ENCODE measurements around the gene DOP1A. TPM values are rescaled to one million over a fixed set of nuclear protein-coding genes. Genes with fewer than 3 reads are reported as not detected.

Gene DOP1A
- total RNA-seq, 1 experiment from 2014 or later: 16.1 TPM

DNA sequence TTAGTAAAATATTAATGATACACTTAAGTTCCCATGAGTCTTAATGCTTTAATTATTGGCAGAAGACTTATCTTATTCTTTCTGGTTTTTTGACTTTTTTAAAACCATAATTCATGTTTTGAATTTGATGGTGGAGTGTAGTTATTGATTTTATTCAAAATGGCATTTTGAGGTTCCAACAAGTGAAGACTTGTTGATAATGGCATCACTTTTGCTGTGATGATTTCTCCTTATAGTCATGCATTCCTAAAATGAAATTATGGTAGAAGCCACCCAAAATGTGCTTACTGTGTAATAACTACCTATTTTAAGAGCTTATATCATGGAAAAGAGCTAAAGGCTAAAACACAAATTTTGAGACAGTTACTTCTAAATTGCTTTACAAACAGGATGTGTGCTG, 2.2 kb downstream of the DOP1A start:
- no peak overlapping the region for H3K27ac Mint-ChIP-seq (ENCODE audit: unreplicated experiment)

DNA sequence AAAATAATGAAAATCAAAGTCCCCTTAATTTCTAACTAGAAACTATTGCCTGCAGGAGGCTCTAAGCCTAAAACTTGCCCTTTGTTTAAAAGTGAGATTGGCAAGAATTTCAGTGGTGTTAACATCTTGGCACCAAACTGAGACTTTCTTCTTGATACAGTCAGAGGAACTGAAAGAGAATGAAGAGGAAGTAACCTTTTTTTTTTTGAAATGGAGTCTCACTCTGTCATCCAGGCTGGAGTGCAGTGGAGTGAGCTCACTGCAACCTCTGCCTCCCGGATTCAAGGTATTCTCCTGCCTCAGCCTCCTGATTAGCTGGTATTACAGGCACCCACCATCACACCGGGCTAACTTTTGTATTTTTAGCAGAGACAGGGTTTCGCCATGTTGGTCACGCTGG, 3.6 kb downstream of the DOP1A start:
- Histone ChIP-seq H3K9me3 (no peaks in the 10 kb centered on the region), H3K4me1 (peaks cover 5% of the 10 kb centered on the region; the same call in 1 of the 2 replicates), H3K4me3 (ENCODE audit: low read depth, low read length) (no peak overlapping the region), H3K27me3 (replicated peaks; ENCODE audit: control insufficient read depth, insufficient read depth, low read length) (no peaks in the 10 kb centered on the region), H3K36me3 (ENCODE audit: control insufficient read depth, insufficient read depth, low read length) (no peaks in the 10 kb centered on the region)
- intact Hi-C loops (cut with micrococcal nuclease; ENCODE audit: unreplicated experiment): no loop called here
- H3K36me3 Mint-ChIP-seq (ENCODE audit: insufficient read depth, unreplicated experiment): peaks cover 7% of the 10 kb centered on the region
- no TSS peak for BruUV-seq (replicated peaks)
- no peak overlapping the region for H3K27ac Mint-ChIP-seq (ENCODE audit: unreplicated experiment)
- H3K9me3 Mint-ChIP-seq (ENCODE audit: unreplicated experiment): no peaks in the 10 kb centered on the region
- ChIA-PET CTCF (no interaction called here), POLR2A (no interaction called here)
- DNase-seq: no peak
- H3K4me1 Mint-ChIP-seq (ENCODE audit: low read depth, unreplicated experiment): peaks cover 3% of the 10 kb centered on the region
- TF ChIP-seq, protein P1, sequence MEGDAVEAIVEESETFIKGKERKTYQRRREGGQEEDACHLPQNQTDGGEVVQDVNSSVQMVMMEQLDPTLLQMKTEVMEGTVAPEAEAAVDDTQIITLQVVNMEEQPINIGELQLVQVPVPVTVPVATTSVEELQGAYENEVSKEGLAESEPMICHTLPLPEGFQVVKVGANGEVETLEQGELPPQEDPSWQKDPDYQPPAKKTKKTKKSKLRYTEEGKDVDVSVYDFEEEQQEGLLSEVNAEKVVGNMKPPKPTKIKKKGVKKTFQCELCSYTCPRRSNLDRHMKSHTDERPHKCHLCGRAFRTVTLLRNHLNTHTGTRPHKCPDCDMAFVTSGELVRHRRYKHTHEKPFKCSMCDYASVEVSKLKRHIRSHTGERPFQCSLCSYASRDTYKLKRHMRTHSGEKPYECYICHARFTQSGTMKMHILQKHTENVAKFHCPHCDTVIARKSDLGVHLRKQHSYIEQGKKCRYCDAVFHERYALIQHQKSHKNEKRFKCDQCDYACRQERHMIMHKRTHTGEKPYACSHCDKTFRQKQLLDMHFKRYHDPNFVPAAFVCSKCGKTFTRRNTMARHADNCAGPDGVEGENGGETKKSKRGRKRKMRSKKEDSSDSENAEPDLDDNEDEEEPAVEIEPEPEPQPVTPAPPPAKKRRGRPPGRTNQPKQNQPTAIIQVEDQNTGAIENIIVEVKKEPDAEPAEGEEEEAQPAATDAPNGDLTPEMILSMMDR (IDR thresholded peaks at IDR 0.05; ENCODE audit: insufficient read depth in 1 of 2, low read depth in 1 of 2, low read length in 1 of 2, severe bottlenecking in 1 of 2, unreplicated experiment in 1 of 2): no peak
- no peaks in the 10 kb centered on the region for H3K27me3 Mint-ChIP-seq (ENCODE audit: insufficient read depth, unreplicated experiment)
- H3K4me3 Mint-ChIP-seq (ENCODE audit: unreplicated experiment): no peak overlapping the region

More for the DNA sequence above, 2.2 kb downstream of the DOP1A start:
- Histone ChIP-seq H3K4me3 (ENCODE audit: low read depth, low read length) (no peak overlapping the region), H3K4me1 (peaks cover 5% of the 10 kb centered on the region; the same call in 1 of the 2 replicates), H3K27me3 (replicated peaks; ENCODE audit: control insufficient read depth, insufficient read depth, low read length) (no peaks in the 10 kb centered on the region), H3K9me3 (no peaks in the 10 kb centered on the region), H3K36me3 (ENCODE audit: control insufficient read depth, insufficient read depth, low read length) (no peaks in the 10 kb centered on the region)
- Mint-ChIP-seq H3K4me3 (ENCODE audit: unreplicated experiment) (no peak overlapping the region), H3K36me3 (ENCODE audit: insufficient read depth, unreplicated experiment) (peaks cover 7% of the 10 kb centered on the region), H3K4me1 (ENCODE audit: low read depth, unreplicated experiment) (peaks cover 5% of the 10 kb centered on the region), H3K9me3 (ENCODE audit: unreplicated experiment) (no peaks in the 10 kb centered on the region), H3K27me3 (ENCODE audit: insufficient read depth, unreplicated experiment) (no peaks in the 10 kb centered on the region)
- TF ChIP-seq, protein P1 (IDR thresholded peaks at IDR 0.05; ENCODE audit: insufficient read depth in 1 of 2, low read depth in 1 of 2, low read length in 1 of 2, severe bottlenecking in 1 of 2, unreplicated experiment in 1 of 2): no peak
- no peak for DNase-seq
- CTCF ChIA-PET: no interaction called here
- POLR2A ChIA-PET: no interaction called here
- no TSS peak for BruUV-seq (replicated peaks)
- intact Hi-C loops (cut with micrococcal nuclease; ENCODE audit: unreplicated experiment): loop anchor here (2.0 to 5.0 kb wide), 5 partner anchors 53 to 822 kb away; partner anchors contain the start of gene IBTK

DNA sequence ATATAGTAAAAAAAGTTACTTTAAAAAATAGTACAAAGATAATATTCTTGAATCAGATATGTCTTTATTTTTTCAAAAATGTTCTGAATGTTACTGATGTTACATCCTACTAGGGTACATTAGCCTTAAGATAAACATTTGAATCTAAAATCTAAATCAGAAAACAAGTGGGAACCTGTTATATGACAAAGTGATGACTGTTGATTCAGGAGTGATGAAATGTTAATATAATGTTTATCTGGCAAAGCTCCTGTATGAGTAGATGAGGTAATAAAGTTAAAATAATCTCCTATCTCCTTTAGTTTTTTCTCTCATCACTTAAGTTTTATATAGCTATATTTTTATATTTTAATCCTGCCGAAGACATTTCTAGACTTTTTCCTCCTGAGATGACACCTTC, 4.2 kb downstream of the DOP1A start:
- Mint-ChIP-seq H3K9me3 (ENCODE audit: unreplicated experiment) (no peaks in the 10 kb centered on the region), H3K4me1 (ENCODE audit: low read depth, unreplicated experiment) (no peaks in the 10 kb centered on the region), H3K27me3 (ENCODE audit: insufficient read depth, unreplicated experiment) (no peaks in the 10 kb centered on the region), H3K4me3 (ENCODE audit: unreplicated experiment) (no peak overlapping the region), H3K27ac (ENCODE audit: unreplicated experiment) (no peak overlapping the region), H3K36me3 (ENCODE audit: insufficient read depth, unreplicated experiment) (peaks cover 7% of the 10 kb centered on the region)
- BruUV-seq (replicated peaks): no TSS peak
- TF ChIP-seq, protein P1 (IDR thresholded peaks at IDR 0.05; ENCODE audit: insufficient read depth in 1 of 2, low read depth in 1 of 2, low read length in 1 of 2, severe bottlenecking in 1 of 2, unreplicated experiment in 1 of 2): no peak
- no peaks in the 10 kb centered on the region for H3K27me3 ChIP-seq (replicated peaks; ENCODE audit: control insufficient read depth, insufficient read depth, low read length)
- CTCF ChIA-PET: no interaction called here
- intact Hi-C loops (cut with micrococcal nuclease; ENCODE audit: unreplicated experiment): no loop called here
- POLR2A ChIA-PET: no interaction called here
- no peaks in the 10 kb centered on the region for H3K9me3 ChIP-seq
- no peak for DNase-seq
- peaks cover 5% of the 10 kb centered on the region; the same call in 1 of the 2 replicates for H3K4me1 ChIP-seq
- no peaks in the 10 kb centered on the region for H3K36me3 ChIP-seq (ENCODE audit: control insufficient read depth, insufficient read depth, low read length)
- H3K4me3 ChIP-seq (ENCODE audit: low read depth, low read length): no peak overlapping the region

Measured in Caco-2 (cell line).